ENCODE results near the gene KLHL8.
A peak's percentile ranks its signal among the peaks of the same experiment; 100 is the strongest.
"Not testable (repeated sequence)": the region's sequence is repeated elsewhere in the genome, so short reads cannot be mapped to it uniquely, and the experiment has no call there.

Gene KLHL8

DNA sequence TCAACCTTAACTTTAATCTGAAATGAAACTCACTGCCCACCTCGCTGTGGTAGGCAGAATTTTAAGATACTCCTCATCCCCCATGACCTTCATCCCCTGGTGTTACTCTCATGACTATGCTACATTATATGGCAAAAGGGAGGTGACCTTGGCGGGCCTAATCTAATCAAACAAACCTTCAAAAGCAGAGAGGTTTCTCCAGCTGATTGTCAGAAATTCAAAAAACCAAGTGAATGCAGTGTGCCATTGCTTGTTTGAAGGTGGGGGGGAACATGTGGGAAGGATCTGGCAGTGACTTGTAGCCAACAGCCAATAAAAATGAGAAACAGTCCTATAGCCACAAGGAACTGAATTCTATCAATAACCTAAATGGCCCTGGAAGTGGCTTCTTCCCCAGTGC, 48.5 kb downstream of the KLHL8 start:
- no peak for DNase-seq (ENCODE audit: low read depth)

DNA sequence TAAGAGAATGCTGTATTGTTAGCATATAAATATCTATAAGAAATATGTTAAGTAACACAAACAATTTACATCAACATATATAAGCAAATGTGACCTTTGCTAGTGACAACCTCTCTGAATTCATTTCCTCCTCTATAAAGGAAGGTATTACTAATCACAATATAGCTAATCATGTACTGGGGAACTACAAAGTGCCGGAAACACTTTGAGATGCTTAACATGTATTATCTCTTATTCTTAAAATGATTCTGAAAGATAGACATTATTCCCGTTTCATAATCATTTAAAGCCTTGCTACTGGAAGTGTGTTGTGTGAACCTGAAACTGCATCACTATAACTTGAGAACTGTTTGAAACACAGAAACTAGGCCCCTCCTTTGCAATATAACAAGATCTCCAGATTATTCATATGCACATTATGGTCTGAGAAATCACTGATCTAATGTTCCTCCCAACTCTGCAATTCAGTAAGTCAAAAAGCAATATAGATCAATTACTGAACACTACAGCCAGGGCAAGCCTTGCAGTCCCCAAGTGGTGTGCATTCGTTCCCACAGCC, 54.0 kb downstream of the KLHL8 start:
- DNase-seq (ENCODE audit: low read depth) = no peak

DNA sequence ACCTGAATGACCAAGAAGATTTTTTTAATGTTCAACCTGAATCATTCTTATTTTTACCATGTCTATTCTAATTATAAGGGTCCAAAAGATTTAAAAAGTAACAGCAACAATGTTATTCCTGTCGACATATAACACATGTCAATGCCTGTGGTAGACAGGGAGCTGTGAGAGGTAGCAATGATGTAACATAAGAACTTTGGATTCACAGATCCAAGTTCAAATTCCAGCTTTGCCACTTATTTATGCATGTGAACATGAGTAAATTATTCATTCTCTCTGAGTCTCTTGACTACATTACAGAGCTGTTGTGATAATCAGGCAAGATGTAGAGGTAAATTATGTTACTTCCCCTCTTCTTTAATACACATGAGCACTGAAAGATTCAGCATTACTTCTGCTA, 54.5 kb downstream of the KLHL8 start:
- DNase-seq (ENCODE audit: low read depth) = no peak

DNA sequence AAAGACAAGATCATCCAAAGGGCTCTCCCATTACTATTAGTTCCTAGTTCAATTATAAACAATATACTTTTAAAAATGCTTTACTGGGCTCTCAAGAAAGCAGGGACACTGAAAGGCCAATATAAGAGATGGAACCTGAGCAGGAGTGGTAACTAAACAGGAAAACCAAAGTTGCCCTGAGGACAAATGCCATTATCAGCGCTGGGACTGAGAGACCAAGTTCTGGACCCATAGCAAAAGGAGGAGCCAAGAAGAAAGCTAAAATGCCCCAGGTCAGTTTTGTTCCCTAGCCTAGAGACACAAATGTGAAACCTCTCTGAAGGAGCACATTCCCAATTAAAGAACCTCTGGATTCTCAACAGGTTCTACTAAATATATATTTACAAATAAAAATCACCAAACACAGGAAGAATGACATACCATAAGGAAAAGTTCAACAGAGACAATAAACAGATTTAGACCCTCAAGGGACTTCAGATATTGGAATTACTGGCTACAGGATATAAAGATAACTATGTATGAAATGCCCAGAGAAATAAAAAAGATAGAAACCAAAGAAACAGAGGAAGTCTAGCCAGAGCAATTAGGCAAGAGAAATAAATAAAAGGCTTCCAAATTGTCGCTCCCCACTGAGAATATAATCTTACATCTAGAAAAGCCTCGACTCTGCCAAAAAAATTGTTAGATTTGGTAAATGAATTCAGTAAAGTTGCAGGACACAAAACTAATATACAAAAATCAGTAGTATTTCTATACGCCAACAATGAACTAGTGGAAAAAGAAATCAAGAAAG, 67.1 kb downstream of the KLHL8 start:
- no peak for DNase-seq (ENCODE audit: low read depth)

DNA sequence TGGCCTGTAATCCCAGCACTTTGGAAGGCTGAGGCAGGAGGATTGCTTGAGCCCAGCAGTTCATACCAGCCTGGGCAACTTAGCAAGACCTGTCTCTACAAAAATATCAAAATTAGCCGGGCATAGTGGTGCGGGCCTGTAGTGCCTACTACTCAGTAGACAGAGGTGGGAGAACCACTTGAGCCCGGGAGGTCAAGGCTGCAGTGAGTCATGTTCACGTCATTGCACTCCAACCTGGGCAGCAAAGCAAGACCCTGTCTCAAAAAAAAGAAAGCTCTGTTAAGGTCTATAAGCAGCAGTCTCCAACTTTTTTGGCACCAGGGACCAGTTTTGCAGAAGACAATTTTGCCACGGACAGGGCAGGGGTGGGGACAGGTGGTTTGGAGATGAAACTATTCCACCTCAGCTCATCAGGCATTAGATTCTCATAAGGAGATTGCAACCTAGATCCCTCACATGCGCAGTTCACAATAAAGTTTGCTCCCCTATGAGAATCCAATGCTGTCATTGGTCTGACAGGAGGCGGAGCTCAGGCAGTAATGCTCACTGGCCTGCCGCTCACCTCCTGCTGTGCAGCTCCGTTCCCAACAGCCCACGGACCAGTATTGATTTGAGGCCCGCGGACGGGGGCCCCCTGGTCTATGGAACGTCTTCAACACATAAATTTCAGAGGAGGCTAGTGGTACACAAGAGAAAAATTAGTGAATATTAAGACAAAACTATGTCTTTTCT, 67.9 kb downstream of the KLHL8 start:
- no peak for DNase-seq (ENCODE audit: low read depth)

DNA sequence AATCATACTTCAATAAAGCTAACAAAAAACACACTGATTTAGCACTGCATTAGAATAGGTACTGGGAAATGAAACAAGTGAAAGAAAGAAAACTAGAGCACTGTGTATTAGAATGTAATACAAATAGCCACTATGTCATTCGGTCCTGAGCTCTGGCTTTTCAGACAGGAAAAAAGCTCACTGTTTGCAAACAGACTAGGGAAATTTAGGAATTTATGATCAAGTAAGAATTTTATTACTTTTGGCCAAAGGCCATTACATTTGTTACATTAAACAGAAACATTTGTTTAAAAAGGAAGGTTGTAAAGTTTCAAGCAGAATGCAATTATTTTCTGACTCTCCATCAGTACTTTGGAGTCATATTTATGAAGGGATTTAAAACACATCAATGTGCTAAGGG, 68.7 kb downstream of the KLHL8 start:
- DNase-seq (ENCODE audit: low read depth) = no peak

DNA sequence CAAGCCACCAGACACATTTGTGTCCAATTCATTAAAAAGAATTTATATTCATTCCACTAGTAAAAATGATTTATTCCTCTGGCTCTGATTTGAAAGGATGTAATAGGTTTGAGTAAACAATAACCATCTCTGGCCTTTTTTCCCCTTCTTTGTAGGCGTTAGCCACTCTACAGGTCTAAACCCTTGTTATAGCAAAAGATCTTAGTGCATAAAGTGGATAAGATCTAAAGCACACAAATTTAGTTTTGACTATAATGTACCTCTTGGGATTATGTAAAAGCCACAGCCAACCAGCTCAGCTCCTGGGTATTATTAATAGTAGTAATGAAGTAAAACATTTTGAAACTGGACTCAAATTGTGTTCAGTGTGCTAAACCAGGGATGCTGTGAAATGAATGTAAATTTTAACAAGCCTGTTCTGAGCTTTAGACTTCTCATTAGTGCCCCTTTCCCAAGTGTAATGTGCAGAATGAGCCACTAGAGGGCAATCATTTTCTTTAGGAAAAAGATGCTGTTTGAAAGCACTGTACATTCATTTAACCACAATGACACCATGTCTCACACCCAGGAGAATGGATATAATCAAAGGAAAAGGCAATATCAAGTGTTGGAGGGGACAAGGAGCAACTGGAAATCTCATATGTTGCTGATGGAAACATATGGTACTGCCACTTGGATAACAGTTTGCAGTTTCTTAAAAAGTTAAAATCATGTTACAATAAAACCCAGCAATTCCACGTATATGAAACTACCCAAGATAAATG, 69.7 kb downstream of the KLHL8 start:
- DNase-seq (ENCODE audit: low read depth) = peak; percentile 30

DNA sequence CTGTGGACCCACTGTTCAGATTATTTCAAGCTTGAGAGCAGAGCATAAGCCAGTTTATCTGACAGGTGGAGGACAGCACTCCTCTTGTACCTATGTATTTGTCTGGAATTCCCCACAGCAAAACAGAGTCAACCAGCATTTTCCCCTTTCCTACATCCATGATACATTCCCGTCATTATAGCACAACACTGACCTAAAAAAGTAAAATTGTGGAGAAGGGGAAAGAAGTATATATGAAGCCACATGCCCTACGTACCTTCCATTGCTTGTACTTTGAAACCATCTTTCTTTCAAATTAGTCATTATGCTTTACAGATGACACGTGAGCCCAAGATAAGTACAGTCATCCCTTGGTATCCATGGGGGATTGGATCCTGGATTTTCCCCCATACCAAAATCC, 73.3 kb downstream of the KLHL8 start:
- no peak for DNase-seq (ENCODE audit: low read depth)

DNA sequence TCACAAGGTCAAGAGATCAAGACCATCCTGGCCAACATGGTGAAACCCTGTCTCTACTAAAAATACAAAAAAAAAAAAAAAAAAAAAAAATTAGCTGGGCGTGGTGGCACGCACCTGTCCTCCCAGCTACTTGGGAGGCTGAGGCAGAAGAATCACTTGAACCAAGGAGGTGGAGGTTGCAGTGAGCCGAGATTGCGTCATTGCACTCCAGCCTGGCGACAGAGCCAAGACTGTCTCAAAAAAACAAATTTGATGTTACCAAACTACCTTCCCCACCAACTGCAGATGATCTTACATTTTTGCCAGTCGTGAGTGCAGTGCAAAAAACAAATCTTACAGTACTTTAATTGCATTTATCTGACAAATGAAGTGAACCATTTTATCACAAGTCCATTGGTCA, 74.5 kb downstream of the KLHL8 start:
- DNase-seq (ENCODE audit: low read depth) = not testable (repeated sequence)

DNA sequence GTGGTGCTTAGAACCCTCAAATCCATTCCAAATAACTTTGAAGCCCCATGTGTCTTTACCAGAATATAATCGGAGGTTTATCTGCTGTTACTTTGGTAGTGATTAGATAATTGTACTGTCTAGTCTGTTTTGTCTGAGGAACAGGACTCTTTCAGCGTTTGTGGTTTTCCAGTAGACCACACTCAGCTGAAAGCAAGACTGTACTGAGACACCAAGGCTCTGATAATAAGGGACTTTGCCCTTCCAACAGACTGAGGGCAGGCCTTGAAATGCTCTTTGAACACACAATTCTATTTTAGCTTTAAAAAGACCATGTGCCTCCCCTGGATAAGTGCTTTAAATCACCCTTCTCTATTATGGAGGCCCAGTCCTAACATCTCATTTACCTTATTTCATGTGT, 76.1 kb downstream of the KLHL8 start:
- no peak for DNase-seq (ENCODE audit: low read depth)

DNA sequence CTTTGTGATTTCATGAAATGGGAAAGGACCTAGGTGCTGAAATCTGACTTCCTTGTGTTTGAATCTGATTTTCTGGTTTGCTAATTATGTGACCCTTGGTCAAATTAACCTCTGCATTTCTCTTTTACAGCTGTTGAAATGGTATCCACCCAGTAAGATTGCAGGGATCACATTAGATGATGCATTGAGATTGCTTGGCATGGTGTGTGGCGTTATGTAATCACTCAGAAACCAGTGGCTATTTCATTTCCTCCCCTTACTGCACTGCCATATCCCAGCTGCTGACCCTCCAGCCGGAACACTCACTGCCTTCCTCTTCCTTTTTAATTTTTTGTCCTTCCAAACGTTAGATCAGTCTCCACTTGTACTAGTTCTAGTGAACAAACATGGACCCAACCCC, 79.0 kb downstream of the KLHL8 start:
- DNase-seq (ENCODE audit: low read depth) = no peak

DNA sequence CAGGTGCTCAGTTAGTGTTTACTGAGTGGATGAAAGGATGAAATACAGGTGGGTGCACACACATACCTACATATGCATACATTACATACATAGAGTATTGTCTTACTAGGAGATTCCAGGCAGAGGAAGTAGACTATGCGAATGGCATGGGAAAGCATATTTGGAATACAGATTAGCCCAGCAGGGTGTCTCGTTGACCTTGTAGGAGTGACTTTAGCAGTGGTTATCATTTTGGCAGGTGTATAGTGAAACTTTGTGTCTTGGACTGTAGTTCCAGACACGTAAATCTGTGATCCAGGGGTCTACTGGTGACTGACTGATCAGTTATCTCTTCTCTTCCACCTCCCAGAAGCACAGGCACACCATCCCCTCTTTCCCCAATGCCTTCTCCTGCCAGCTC, 86.3 kb downstream of the KLHL8 start:
- DNase-seq (ENCODE audit: low read depth) = no peak

DNA sequence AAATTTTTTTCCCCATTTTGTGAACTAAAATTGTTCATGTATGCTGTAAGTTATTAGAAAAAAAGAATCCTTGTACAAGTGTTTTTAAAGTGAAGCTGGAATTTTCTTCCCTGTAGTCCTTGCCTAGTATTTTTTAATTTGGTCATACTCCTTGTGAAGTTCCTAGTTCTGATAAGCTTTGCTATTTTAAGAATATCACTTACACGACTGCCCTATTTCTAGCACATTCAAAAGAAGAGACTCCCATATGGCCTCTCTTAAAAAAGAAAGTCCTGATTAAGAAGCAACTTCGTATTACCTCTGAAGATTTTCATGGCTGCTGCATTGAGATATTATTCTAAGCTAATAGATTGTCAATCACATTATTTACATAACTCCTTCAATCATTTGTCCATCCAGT, 87.2 kb downstream of the KLHL8 start:
- no peak for DNase-seq (ENCODE audit: low read depth)

DNA sequence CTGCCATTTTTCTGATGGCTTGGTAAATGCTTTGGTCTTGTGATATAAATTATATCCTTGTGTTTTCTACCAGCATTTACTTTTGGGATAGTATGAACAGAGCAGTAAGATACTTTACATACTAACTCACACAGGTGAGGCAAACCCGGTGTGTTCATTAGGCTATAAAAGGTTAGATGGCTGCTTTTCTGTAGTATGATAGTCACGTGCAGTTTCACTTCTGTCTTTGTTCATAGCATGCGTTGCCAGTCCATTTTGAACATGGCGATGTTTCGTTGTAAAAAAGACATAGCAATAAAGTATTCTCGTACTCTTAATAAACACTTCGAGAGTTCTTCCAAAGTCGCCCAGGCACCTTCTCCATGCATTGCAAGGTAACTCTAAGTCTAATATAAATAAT, 88.4 kb downstream of the KLHL8 start:
- DNase-seq (ENCODE audit: low read depth) = no peak

DNA sequence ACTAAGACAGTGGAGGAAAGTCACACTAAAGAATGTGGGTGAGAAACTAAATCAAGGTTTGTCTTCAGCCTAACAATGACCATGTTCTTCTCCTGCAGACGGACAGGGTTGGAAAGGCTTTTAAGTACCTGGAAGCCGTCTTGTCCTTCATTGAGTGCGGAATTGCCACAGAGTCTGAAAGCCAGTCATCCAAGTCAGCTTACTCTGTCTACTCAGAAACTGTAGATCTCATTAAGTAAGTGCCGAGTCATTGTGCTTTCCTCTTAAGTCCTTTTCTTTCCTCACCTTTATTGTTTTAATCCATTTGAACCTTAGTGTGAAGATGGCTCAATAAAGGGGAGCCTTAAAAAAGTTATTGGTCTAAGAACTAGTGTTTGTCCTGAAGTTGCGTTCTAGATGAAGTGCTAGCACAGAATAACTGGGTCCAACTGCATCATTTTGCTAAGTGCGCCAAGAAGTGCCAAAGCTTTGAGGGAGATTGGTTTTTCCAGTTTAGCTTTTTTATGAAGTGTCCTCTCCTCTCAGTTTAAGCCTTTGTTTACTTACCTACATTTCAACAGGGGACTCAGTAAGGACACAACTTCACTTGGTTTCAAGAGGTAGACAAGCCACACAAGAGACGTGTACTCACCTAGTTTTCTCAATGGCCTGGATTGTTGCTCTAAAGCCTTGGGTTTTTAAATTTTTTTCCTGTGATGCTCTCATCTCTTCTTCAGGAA, 89.3 kb downstream of the KLHL8 start:
- DNase-seq (ENCODE audit: low read depth) = no peak

DNA sequence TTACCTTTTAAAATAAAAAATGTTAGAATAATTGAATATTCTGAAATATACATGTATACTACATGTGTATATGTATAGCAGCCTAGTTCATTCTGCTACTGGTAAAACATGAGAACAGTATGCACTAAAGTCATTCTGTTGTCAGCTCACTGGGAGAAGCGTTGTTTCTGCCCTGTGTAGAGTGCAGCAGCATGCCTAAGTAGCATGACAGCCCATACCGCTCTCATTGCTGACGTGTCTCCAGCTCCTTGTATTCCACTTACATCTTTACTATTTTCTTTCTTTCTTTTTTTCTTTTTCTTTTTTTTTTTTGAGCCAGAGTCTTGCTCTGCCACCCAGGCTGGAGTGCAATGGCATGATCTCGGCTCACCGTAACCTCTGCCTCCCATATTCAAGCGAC, 90.7 kb downstream of the KLHL8 start:
- no peak for DNase-seq (ENCODE audit: low read depth)

DNA sequence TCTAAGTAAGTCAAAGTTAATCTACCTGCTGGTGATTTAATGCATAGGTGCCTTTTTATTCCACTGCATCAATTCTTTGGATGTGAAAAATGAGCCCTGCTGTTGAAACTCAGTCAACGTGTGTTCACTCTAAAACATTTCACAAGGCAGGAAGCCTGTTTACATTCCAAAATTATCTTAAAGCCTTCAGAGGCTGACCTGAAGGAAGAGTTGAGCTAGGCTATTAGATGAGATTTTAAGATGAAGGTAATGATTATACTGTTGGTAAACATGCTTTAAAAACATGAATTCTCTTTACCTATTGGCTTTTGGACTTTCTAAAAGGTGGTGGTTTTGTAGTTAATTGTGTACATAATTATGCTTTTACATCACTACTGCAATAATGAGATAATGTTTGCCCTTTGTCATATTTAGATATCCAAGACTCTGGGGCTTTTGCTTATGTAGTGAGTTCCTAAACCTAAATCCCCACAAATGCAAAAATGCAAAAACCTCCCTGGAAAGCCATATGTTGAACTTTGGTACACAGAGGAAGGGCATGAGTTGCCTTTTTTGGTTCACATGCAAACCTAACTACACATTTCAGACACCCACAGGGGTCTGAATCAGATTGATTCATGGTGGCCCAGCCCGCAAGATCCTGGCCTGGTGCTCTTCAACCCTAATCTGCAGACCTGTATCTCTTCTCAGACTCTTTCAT, 92.3 kb downstream of the KLHL8 start:
- no peak for DNase-seq (ENCODE audit: low read depth)

DNA sequence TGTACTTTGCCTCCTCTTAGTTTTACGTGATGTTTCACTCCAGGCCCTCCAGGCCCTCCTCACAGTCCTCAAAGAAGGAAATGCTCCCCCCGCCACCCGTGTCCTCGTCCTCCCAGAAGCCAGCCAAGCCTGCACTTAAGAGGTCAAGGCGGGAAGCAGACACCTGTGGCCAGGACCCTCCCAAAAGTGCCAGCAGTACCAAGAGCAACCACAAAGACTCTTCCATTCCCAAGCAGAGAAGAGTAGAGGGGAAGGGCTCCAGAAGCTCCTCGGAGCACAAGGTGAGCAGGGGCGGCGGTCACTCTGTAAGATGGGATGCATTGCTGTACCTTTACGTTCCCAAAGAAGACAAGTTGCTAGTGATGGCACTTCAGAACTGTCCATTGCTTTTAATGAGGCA, 94.4 kb downstream of the KLHL8 start:
- DNase-seq (ENCODE audit: low read depth) = no peak

DNA sequence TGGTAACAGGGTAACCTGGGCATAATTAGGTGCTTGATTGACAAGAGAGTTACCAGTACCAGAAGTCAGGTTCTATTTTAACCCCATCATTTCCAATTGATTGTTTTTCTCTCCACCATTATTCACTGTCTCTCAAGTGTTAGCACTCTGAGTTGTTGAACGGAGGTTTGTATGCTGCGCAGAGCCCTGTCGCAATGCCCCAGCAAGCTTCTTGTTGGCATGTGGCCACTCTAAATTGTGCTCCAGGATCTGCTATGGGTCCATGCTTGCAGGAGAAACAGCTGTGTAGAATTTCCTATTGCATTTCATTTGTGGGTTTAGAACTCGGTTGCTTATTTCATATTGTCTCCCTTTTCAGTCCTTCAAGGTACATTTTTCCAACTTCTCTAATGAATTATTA, 98.2 kb downstream of the KLHL8 start:
- DNase-seq (ENCODE audit: low read depth) = no peak

DNA sequence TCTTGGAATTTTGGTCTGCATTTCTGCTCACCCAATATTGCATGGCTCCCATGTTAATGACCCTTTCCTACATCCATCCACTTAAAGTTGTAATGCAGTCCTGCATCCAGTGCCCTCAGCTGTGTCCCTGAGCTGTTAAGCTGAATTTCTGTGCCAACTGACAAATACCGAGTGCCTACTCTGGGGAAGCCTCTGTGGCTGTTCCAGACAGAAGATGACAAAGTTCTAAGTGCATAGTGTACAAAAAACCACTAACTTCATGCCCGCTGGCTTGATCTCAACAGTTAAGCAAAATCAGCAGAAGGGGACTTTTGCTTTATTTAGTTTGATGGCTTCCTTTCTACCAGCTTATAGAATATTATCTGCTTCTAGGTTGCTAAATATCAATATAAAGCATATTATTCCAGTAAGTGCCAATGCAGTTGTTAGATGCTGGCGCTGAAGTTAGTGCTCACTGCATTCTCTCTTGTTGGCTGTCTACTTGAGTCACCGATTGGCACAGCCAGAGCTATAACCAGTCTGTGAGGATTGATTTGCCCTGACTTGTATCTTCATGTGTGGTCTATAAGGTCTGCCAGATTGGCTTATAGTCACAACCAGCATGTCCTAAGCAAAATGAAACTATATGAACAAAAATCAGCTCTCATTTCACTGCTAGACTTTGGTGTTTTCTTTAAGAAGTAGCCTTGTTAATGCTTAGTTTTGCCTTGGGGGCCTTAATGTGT, 98.9 kb downstream of the KLHL8 start:
- no peak for DNase-seq (ENCODE audit: low read depth)
